GM12892 (cell line): ENCODE results near the gene COL23A1.
"Not testable (repeated sequence)": the region's sequence is repeated elsewhere in the genome, so short reads cannot be mapped to it uniquely, and the experiment has no call there.

Experiments used
- DNase-seq: peaks from one replicate; pipeline ENCODE4 v3.0.0; 2011; ENCODE audit not compliant: insufficient read length
- FAIRE-seq: peaks from 2 replicates; lab custom pipeline; 2011; peaks lifted over from hg19 to GRCh38; lab: Jason Lieb, UNC
- POLR2A ChIP-seq: IDR thresholded peaks from 2 replicates; pipeline ENCODE4 v1.6.1; 2011; ENCODE audit warnings: low read depth, low read length, control low read depth
- POLR2AphosphoS5 ChIP-seq: IDR thresholded peaks from 2 replicates; pipeline ENCODE4 v1.6.1; 2011; ENCODE audit warnings: low read depth, low read length, control low read depth
- TAF1 ChIP-seq: IDR thresholded peaks from 2 replicates; pipeline ENCODE4 v1.6.1; 2011; ENCODE audit warnings: low read depth, mild to moderate bottlenecking, control low read depth, low read length, borderline replicate concordance

Gene COL23A1

GRCh38 chr5:178247481-178248456, 342.4 kb downstream of the COL23A1 start:
- DNase-seq (no peak), FAIRE-seq (no peak)
- no peak for TF ChIP-seq POLR2AphosphoS5
- TF ChIP-seq TAF1: no peak
- no peak for TF ChIP-seq POLR2A

- no peak for FAIRE-seq
- TF ChIP-seq POLR2AphosphoS5 (no peak), TAF1 (no peak), POLR2A (no peak)
- DNase-seq: no peak
Measured at GRCh38 chr5:178246624-178247279, 343.4 kb downstream of the COL23A1 start.

- DNase-seq: no peak
- TF ChIP-seq TAF1 (no peak), POLR2AphosphoS5 (no peak), POLR2A (no peak)
- FAIRE-seq: no peak
Measured at GRCh38 chr5:178245389-178245788, 344.8 kb downstream of the COL23A1 start.

DNA sequence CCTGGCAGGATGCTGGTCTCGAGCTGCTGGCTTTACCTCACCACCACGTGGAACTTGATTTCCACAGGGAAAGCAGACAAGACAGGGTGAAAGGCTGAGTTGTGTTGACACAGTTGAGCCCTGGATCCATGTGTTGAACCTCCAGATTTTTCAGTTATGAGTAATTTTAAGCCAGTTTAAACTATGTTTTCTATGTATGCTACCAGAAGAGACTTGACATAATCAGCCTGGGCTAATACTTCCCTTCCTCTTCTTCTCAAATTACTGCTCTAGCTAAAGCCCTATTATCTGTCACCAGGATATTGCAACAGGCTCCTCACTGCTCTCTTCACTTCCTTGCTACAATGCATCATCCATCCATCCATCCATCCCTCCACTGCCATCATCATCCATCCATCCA, 345.6 kb downstream of the COL23A1 start:
- no peak for DNase-seq
- TF ChIP-seq POLR2A: no peak
- TF ChIP-seq POLR2AphosphoS5: no peak
- TF ChIP-seq TAF1: no peak
- FAIRE-seq: no peak

DNA sequence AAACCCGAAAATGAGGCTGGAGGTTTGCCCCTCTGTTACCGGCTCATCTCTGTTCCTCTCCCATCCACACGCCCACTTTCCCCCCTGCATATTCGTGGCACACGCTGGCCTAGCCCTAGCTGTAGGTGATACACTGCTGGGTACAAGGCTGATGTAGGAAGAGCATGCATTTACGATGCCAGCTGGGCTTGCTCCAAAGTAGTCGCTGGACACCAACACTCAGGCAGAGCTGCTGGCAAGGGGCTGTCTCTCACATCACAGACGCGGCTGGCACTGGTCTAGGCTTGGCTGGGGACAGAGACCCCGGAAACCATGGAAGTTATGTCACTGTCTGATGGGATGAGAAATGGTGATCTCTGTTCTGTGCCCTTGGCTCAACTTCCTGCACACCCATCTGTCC, 347.8 kb downstream of the COL23A1 start:
- no peak for TF ChIP-seq POLR2A
- TF ChIP-seq POLR2AphosphoS5: no peak
- TF ChIP-seq TAF1: no peak
- DNase-seq (no peak), FAIRE-seq (no peak)

GRCh38 chr5:178241688-178242231, 348.4 kb downstream of the COL23A1 start:
- FAIRE-seq (no peak), DNase-seq (no peak)
- no peak for TF ChIP-seq TAF1
- no peak for TF ChIP-seq POLR2A
- TF ChIP-seq POLR2AphosphoS5: no peak

DNA sequence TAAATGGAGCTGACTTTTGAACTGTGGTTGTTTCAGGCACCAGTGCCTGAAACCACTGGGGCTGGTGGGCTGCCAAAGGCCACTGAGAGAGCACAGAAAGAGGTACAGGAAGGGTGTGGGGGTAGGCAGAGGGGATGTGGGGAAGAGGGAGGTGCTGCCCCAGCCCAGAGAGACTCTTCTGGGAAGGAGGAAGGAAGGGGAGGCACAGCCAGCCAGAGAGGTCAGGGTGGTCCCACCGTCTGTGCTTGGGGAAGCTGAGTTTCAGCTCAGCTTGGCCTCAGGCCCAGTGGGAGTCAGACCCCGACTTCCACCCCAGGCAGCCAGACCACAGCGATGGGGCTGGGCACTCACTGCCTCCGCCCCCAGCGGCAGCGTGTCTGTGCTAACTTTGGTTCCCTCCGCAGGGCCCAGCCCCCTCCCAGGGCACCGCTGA, 348.9 kb downstream of the COL23A1 start:
- TF ChIP-seq POLR2AphosphoS5 (no peak), POLR2A (no peak), TAF1 (no peak)
- peak; percentile 62 for DNase-seq
- peak; percentile 66 for FAIRE-seq

DNA sequence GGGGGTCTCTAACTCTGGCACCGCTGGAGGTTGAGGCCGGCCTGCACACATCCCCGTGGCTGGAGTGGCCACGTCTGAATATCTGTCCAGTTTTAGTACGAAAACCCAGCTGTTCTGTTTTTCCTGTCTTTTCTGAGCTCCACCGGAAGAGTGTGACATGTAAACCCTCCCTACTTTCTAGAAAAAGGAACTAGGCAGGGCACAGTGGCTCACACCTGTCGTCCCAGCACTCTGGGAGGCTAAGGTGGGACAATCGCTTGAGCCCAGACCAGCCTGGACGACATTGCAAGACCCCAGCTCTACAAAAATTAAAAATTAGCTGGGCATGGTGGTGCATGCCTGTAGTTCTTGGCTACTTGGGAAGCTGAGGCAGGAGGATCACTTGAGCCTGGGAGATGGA, 349.4 kb downstream of the COL23A1 start:
- TF ChIP-seq POLR2AphosphoS5: no peak
- no peak for TF ChIP-seq POLR2A
- no peak for TF ChIP-seq TAF1
- FAIRE-seq: peak; percentile 84
- no peak for DNase-seq

- FAIRE-seq (peak; percentile 71), DNase-seq (no peak)
- TF ChIP-seq POLR2AphosphoS5: no peak
- TF ChIP-seq TAF1: no peak
- no peak for TF ChIP-seq POLR2A
Measured at GRCh38 chr5:178240341-178240741, 349.9 kb downstream of the COL23A1 start.

GRCh38 chr5:178239626-178240301, 350.4 kb downstream of the COL23A1 start:
- peak; percentile 95 for FAIRE-seq

More at GRCh38 chr5:178239626-178240301, 350.4 kb downstream of the COL23A1 start:
- DNase-seq: not testable (repeated sequence)
- TF ChIP-seq POLR2A: peak; percentile 47; the same call in 1 of the 2 replicates
